Measurements from ENCODE around the gene PLTP.

- TF ChIP-seq CTCF (IDR thresholded peaks at IDR 0.05) (no peak), POLR2A (IDR thresholded peaks at IDR 0.05) (no peak)
These were observed 19.0 kb downstream of the PLTP start for GRCh38 chr20:45892828-45893500.

All from vagina (tissue), 2 donors.